Pancreas (tissue), 10 donors: ENCODE measurements around the gene FCAMR. TPM values are rescaled to one million over a fixed set of nuclear protein-coding genes. Genes with fewer than 3 reads are reported as not detected.

Experiments used
- ATAC-seq, 4 donors: fragments of 200-7000 bp; cut with Tn5 transposase; one replicate each; pipeline versions ENCODE4 v1.8.0 to v1.9.1; 2020; ENCODE audit warnings: mild to moderate bottlenecking in 4 of 4, moderate library complexity in 4 of 4
- DNase-seq, 6 donors: peaks; one replicate each; pipeline ENCODE4 v3.0.0-alpha.2; 2020
- FAIRE-seq: peaks from 2 replicates; lab custom pipeline; 2012; peaks lifted over from hg19 to GRCh38; lab: Jason Lieb, UNC
- H3K27ac ChIP-seq, 4 donors: fragments of 200-600 bp; sonication (generic); 1 replicate in 3 of 4; 2 replicates in 1 of 4; pipeline versions ENCODE4 v1.5.0 to v1.8.0; 2020
- H3K27me3 ChIP-seq, 4 donors: fragments of 200-600 bp; one replicate each; pipeline ENCODE4 v1.8.0; 2021
- H3K36me3 ChIP-seq, 3 donors: fragments of 200-600 bp; sonication (generic) in 1 of 3; one replicate each; pipeline versions ENCODE4 v1.5.0 to v1.8.0; 2020 to 2021
- H3K4me1 ChIP-seq, 3 donors: fragments of 200-600 bp; one replicate each; pipeline ENCODE4 v1.8.0; 2021
- H3K4me3 ChIP-seq, 4 donors: fragments of 200-600 bp; sonication (generic) in 2 of 4; one replicate each; pipeline versions ENCODE4 v1.5.0 to v1.8.0; 2020 to 2021
- H3K9me3 ChIP-seq, 4 donors: fragments of 200-600 bp; one replicate each; pipeline ENCODE4 v1.8.0; 2021
- CTCF ChIP-seq, 4 donors: fragments of 200-600 bp; sonication (generic) in 3 of 4; IDR thresholded peaks; one replicate each; pipeline versions ENCODE4 v1.5.0 to v1.8.0; 2021; ENCODE audit warnings: antibody characterized with exemption in 4 of 4
- WGBS, 2 donors: extraction: QIAGEN DNeasy Blood & Tissue Kit; methylation state at CpG; one replicate each; pipeline ENCODE4 v1.1.7; 2013; 5-methylcytosine and 5-hydroxymethylcytosine counted together
- intact Hi-C, 3 donors: fragments of 100-400 bp; cut with DNase I; formaldehyde crosslinking; loops; one replicate each; pipeline versions ENCODE4 v1.11.1 to v1.14.2; 2022
- polyA plus RNA-seq, 2 donors: library from polyadenylated mRNA; stranded (reverse); fragments of 200-250 nt; gene quantifications; one replicate each; pipeline ENCODE4 v1.2.3, GENCODE V29; 2013
- total RNA-seq, 6 donors: library from RNA; stranded (reverse); fragmentation: NEBNext Ultra II Directional in 4 of 6; extraction: Animal tissue kit (Norgen Biotek cat#: 25700) in 4 of 6; gene quantifications; one replicate each; pipeline versions ENCODE4 v1.2.1 to v1.2.4, GENCODE V29; 2021 to 2023
- donor health status: healthy with polysubstance abuse.
- donor health status: DM: no; HTN: no; CAD: no; lungs with moderate emphysema.
- donor health status: DM: no; HTN: no; CAD: no.
- donor health status: control.
- donor health status: control.
- donor health status: Bipolar disorder and iron deficiency.
- donor health status: DM: yes; HTN: yes; CAD: no.
- donor health status: DM: no; HTN: no; CAD: no.
- donor health status: DM: no; HTN: no; CAD: no.
- donor health status: DM: yes; HTN: yes; CAD: no.

FCAMR gene
- total and polyA plus RNA-seq, 8 donors, result not detected

GRCh38 chr1:206954459-206955342 is 15.6 kb downstream of the FCAMR start:
- no peak for DNase-seq
- no peak overlapping the region for H3K4me3 ChIP-seq
- H3K36me3 ChIP-seq, result no peaks in the 10 kb centered on the region
- FAIRE-seq, result no peak
- peak in 1 of 4 donors; percentile 18 for ATAC-seq
- H3K9me3 ChIP-seq, result no peaks in the 10 kb centered on the region
- WGBS, 2 donors, result 73 to 75% methylated on average over 10 of the region's 10 CpGs
- TF ChIP-seq CTCF (IDR thresholded peaks at IDR 0.05), result no peak
- peaks cover 7 to 36% (median 32%) of the 10 kb centered on the region in 3 donors for H3K4me1 ChIP-seq
- intact Hi-C loops, result no loop called here
- peak overlapping the region in 3 of 4 donors; percentile 68 to 81 (median 77) for H3K27ac ChIP-seq
- no peaks in the 10 kb centered on the region for H3K27me3 ChIP-seq

- H3K27ac ChIP-seq, result peak overlapping the region in 3 of 4 donors; percentile 68 to 81 (median 77)
- H3K9me3 ChIP-seq, result no peaks in the 10 kb centered on the region
- no peaks in the 10 kb centered on the region for H3K27me3 ChIP-seq
- FAIRE-seq, result no peak
- intact Hi-C loops, result no loop called here
- TF ChIP-seq CTCF (IDR thresholded peaks at IDR 0.05), result no peak
- H3K4me3 ChIP-seq, result no peak overlapping the region
- 87% methylated on average over 2 of the region's 2 CpGs for WGBS, 2 donors
- H3K36me3 ChIP-seq, result no peaks in the 10 kb centered on the region
- no peak for DNase-seq
- peak in 3 of 4 donors; percentile 33 to 34 (median 33) for ATAC-seq
- peaks cover 7 to 36% (median 32%) of the 10 kb centered on the region in 3 donors for H3K4me1 ChIP-seq
These were observed 16.6 kb downstream of the FCAMR start for GRCh38 chr1:206953626-206954025.

GRCh38 chr1:206953126-206953525 is 17.1 kb downstream of the FCAMR start:
- ATAC-seq, result peak in 3 of 4 donors; percentile 5 to 40 (median 11)
- no peaks in the 10 kb centered on the region for H3K36me3 ChIP-seq
- H3K27me3 ChIP-seq, result no peaks in the 10 kb centered on the region
- 69 to 76% methylated on average over 3 of the region's 3 CpGs for WGBS, 2 donors
- H3K4me3 ChIP-seq, result no peak overlapping the region
- peaks cover 7 to 36% (median 32%) of the 10 kb centered on the region in 3 donors for H3K4me1 ChIP-seq
- H3K9me3 ChIP-seq, result no peaks in the 10 kb centered on the region
- H3K27ac ChIP-seq, result peak overlapping the region in 3 of 4 donors; percentile 68 to 81 (median 77)
- intact Hi-C loops, result no loop called here
- FAIRE-seq, result no peak
- no peak for DNase-seq
- no peak for TF ChIP-seq CTCF (IDR thresholded peaks at IDR 0.05)

GRCh38 chr1:206952171-206952570 is 18.1 kb downstream of the FCAMR start:
- no peaks in the 10 kb centered on the region for H3K36me3 ChIP-seq
- DNase-seq, result no peak
- peak; percentile 24 to 64 (median 40) for ATAC-seq
- intact Hi-C loops, result no loop called here
- H3K4me3 ChIP-seq, result no peak overlapping the region
- no peak for TF ChIP-seq CTCF (IDR thresholded peaks at IDR 0.05)
- H3K4me1 ChIP-seq, result peaks cover 7 to 36% (median 32%) of the 10 kb centered on the region in 3 donors
- H3K27ac ChIP-seq, result peak overlapping the region; percentile 31 to 81 (median 72)
- H3K27me3 ChIP-seq, result no peaks in the 10 kb centered on the region
- H3K9me3 ChIP-seq, result no peaks in the 10 kb centered on the region
- FAIRE-seq, result no peak
- WGBS, 2 donors, result 53 to 54% methylated on average over 4 of the region's 4 CpGs
